IMR-90 (cell line): ENCODE results near the gene CD86.

ENCODE experiments used
- BHLHE40 ChIP-seq: fragments of 150-350 bp; IDR thresholded peaks from 2 replicates; pipeline ENCODE4 v1.6.1; 2016; ENCODE audit warnings: mild to moderate bottlenecking, low read depth, low read length
- CTCF ChIP-seq: conservative IDR thresholded peaks from 2 replicates; pipeline ENCODE4 v1.5.1; 2012; ENCODE audit warnings: mild to moderate bottlenecking, low read depth, low read length, improper control_type of control experiment
- MXI1 ChIP-seq: IDR thresholded peaks from 2 replicates; pipeline ENCODE4 v1.6.1; 2012; ENCODE audit warnings: low read depth, mild to moderate bottlenecking, low read length, moderate library complexity, borderline replicate concordance
- POLR2A ChIP-seq: IDR thresholded peaks from 2 replicates; pipeline ENCODE4 v1.6.1; 2012; ENCODE audit warnings: mild to moderate bottlenecking, low read depth, low read length
- RAD21 ChIP-seq: IDR thresholded peaks from 2 replicates; pipeline ENCODE4 v1.6.1; 2012; ENCODE audit warnings: low read length, improper control_type of control experiment
- RCOR1 ChIP-seq: IDR thresholded peaks from 2 replicates; pipeline ENCODE4 v1.6.1; 2012; ENCODE audit warnings: mild to moderate bottlenecking, low read length, improper control_type of control experiment; ENCODE audit not compliant: insufficient replicate concordance
- SMC3 ChIP-seq: fragments of 150-350 bp; IDR thresholded peaks from 2 replicates; pipeline ENCODE4 v1.6.1; 2016; ENCODE audit warnings: low read depth, mild to moderate bottlenecking, antibody characterized with exemption, low read length, moderate library complexity
- USF2 ChIP-seq: fragments of 150-350 bp; IDR thresholded peaks from 2 replicates; pipeline ENCODE4 v1.6.1; 2017; ENCODE audit warnings: mild to moderate bottlenecking, antibody characterized with exemption, low read length, low read depth

GRCh38 chr3:122168044-122168443 lies 112.9 kb downstream of the CD86 start:
- TF ChIP-seq MXI1 (no peak), CTCF (no peak), USF2 (no peak), SMC3 (no peak), POLR2A (no peak), RAD21 (no peak), RCOR1 (no peak), BHLHE40 (no peak)
